ENCODE data around the gene GLE1.

GLE1 gene

GRCh38 chr9:128504485-128505413 lies at the start of gene GLE1:
GLE1 (plus strand) TSS chr9:128504719; CDS start chr9:128504806, 87 bp downstream.
- in situ Hi-C loops (cut with MboI; ENCODE audit: low sequenced_read_pairs) = no loop called here

DNA sequence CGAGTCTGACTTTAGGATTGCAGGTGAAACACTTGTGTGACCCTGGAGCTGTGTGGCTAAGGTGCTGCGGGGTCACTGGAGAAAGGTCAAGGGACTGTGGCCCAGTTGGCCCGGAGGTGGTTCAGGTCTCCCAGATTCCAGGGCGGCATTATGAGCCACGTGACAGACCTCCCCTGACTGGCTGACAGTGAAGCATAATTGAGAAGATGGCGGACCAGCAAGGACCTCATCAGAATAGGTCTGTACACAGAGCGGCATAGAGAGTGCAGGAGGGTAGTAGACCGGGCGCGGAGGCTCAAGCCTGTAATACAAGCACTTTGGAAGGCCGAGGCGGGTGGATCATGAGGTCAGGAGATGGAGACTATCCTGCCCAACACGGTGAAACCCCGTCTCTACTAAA lies 49.5 kb upstream of the GLE1 start:
- in situ Hi-C loops (cut with MboI; ENCODE audit: low sequenced_read_pairs) = no loop called here

GRCh38 chr9:128455849-128456612 lies 48.5 kb upstream of the GLE1 start, which contains the start of gene ODF2:
ODF2 (plus strand) TSS chr9:128456006; CDS start chr9:128456092, 86 bp downstream.
- in situ Hi-C loops (cut with MboI; ENCODE audit: low sequenced_read_pairs) = no loop called here

DNA sequence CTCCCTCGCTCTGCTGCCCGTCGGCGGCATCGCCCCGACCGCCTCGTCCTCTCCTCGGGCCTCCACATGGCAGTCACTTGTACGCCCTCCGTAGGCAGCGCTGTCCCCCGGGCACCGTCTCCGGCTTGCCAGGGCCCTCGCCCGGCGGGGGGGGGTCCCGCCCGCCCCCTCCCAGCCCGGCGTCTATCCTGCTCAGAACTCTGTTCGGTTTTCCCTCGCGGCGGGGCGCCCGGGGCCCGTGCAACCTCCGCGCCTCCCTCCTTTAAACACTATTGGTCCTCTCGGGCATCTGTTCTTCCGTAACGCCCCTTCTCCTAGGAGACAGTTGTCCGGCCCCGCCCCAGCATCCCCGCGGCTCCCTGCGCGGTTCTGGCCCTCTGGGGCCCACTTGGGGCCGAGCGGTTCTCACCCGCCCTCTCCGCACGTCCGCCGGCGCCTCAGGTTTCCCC lies 47.9 kb upstream of the GLE1 start:
- in situ Hi-C loops (cut with MboI; ENCODE audit: low sequenced_read_pairs) = no loop called here

DNA sequence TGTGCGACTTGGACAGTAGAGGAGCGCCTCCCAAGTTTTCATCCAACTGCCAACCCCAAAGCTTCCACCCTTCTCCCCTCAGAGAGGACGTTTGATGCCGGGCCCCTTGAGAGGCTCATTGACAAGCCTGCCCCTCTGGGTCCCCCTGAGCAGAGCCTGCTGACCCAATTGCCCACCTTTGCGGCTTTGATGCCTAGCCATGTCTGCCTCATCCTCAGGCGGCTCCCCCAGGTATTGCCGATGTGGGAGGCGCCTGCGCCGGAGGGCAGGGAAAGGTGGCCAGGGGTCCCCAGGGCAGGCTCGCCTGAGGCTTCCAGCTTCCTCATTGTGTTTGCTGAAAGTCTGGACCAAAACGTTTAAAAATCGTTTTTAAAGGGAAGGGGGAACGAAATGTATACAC lies 47.3 kb upstream of the GLE1 start:
- in situ Hi-C loops (cut with MboI; ENCODE audit: low sequenced_read_pairs) = no loop called here

DNA sequence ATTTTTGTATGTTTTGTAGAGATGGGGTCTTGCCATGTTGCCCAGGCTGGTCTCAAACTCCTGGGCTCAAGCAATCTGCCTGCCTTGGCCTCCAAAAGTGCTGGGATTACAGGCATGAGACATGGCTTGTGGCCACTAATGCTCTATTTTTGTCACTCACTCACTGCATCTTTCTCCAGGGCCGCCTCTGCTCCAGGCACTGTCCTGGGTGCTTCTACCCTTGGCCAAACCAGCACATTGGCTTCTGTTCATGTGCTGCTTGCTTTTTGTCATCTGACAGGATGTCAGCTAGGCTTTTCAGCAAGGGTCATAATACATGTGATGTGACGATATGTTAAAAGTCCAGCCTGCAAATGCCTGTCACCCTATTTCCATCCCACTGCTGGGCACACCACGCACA lies 45.5 kb upstream of the GLE1 start:
- in situ Hi-C loops (cut with MboI; ENCODE audit: low sequenced_read_pairs) = no loop called here

GRCh38 chr9:128469070-128469469 lies 35.4 kb upstream of the GLE1 start:
- in situ Hi-C loops (cut with MboI; ENCODE audit: low sequenced_read_pairs) = no loop called here

GRCh38 chr9:128470560-128470959 lies 34.0 kb upstream of the GLE1 start:
- in situ Hi-C loops (cut with MboI; ENCODE audit: low sequenced_read_pairs) = no loop called here

DNA sequence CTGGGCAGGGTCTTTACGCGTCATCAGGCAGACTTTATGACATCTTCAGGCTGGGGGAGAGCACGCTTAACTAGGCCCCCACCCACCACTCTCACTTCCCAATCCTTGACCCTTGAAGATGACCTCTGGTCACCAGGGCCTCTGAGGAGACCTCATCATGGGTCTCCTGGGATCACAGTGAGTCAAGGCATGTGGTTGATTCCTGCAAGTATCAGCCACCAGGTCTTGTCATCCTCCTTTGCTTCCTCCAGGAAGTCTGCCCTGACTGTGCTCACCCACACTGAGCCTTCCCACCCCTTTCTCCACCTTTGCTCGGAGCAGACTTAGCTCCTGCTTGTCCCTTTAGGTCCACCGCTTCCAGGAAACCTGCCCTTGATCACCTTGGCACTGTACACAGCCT lies 31.4 kb upstream of the GLE1 start:
- in situ Hi-C loops (cut with MboI; ENCODE audit: low sequenced_read_pairs) = no loop called here

DNA sequence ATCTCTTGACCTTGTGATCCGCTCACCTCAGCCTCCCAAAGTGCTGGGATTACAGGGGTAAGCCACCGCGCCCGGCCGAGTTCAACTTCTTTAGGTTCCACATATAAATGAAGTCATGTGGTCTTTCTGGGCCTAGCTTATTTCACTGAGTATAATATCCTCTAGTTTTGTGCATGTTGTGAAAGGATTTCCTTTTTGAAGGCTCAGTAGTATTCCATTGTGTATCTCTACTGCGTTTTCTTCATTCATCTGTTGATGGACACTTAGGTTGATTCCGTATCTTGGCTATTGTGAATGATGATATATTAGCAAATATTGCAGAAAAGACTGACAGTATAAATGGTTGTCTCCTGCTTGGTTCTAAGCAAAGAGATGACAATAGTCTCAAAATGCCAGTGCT lies 28.7 kb upstream of the GLE1 start:
- in situ Hi-C loops (cut with MboI; ENCODE audit: low sequenced_read_pairs) = no loop called here

GRCh38 chr9:128479262-128479661 lies 25.3 kb upstream of the GLE1 start:
- in situ Hi-C loops (cut with MboI; ENCODE audit: low sequenced_read_pairs) = no loop called here

DNA sequence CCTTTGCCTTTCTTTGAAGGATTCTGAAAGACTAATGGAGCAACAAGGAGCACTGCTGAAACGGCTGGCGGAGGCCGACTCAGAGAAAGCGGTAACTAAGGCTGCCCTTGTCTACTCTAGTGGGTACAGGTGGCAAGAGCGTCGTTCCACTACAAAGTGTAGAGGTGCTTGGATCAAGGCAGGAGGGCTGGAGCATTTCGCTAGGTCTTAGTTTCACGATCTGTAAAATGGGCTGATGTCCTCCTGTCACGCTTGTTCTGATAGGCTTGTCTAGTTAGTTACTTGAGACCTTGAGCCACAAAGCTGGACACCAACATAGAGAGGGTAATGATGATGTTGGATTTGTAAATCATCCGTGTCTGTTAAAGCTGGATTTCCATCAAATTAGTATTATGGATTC lies 23.0 kb upstream of the GLE1 start:
- in situ Hi-C loops (cut with MboI; ENCODE audit: low sequenced_read_pairs) = no loop called here

GRCh38 chr9:128482186-128482585 lies 22.3 kb upstream of the GLE1 start:
- in situ Hi-C loops (cut with MboI; ENCODE audit: low sequenced_read_pairs) = no loop called here

DNA sequence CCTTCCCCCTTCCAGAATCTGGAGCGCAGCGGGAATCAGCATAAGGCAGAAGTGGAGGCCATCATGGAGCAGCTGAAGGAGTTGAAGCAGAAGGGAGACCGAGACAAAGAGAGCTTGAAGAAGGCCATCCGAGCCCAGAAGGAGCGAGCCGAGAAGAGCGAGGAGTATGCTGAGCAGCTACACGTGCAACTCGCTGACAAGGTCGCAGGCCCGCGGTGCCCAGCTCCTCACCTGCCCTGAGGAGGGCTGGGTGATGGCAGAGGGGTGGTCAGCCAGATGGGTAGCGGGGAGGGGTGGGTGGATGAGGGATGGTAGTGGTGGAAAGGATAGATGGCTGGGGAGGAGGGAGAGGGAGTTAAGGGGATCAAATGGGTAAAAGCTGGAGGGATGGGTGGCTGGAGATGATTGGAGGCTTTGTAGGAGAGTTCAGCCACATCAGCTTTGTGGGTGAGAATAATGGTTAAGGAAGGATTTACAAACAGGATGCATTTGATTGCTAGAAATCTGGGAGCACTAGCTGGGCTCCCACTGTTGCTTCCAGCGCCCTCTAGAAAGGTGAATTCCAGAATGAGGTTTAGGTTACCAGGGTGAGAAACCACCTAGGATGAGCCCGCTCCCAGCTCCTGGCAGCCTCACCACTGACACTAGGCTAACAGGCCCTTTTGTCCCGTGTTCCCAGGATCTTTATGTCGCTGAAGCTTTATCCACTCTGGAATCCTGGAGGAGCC lies 19.7 kb upstream of the GLE1 start:
- in situ Hi-C loops (cut with MboI; ENCODE audit: low sequenced_read_pairs) = no loop called here

- in situ Hi-C loops (cut with MboI; ENCODE audit: low sequenced_read_pairs) = no loop called here
Measured at GRCh38 chr9:128485414-128485855, 19.1 kb upstream of the GLE1 start.

DNA sequence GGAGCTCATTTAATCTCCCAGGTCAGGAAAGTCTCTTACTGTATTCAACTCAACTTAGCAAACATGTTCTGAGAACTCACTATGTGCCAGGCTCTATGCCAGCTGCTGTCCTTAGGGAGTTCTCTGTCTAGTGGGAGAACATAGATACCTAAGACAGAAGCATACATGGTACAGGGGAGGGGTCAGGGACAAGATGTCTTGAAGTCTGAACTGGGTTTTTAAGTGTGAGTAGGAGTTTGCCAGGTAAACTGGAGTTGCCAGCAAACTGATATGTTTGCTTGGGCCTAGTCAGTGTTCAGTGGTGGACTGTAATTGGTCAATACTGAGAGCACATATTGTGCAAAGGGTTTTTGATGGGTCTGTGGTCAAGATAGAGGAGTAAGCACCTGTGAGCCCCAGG lies 18.3 kb upstream of the GLE1 start:
- in situ Hi-C loops (cut with MboI; ENCODE audit: low sequenced_read_pairs) = no loop called here

DNA sequence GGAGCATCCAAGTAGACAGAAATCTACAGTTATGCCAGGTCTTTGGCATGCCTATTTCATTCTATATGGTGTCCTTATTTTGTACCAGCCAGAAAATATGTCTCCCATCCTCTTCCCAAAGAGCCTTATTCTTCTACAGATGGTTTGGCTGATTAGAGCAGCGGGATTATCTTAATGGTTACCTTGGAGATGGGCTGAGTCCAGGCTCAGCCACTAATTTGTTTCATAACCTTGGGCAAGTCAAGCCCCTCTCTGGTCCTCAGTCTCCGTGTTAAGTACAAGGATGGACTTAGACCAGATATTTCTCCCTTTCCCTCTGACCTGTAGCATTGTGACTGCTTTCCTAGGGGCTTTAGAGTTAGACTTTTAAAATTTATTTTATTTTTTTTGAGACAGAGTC lies 11.1 kb upstream of the GLE1 start:
- in situ Hi-C loops (cut with MboI; ENCODE audit: low sequenced_read_pairs) = no loop called here

DNA sequence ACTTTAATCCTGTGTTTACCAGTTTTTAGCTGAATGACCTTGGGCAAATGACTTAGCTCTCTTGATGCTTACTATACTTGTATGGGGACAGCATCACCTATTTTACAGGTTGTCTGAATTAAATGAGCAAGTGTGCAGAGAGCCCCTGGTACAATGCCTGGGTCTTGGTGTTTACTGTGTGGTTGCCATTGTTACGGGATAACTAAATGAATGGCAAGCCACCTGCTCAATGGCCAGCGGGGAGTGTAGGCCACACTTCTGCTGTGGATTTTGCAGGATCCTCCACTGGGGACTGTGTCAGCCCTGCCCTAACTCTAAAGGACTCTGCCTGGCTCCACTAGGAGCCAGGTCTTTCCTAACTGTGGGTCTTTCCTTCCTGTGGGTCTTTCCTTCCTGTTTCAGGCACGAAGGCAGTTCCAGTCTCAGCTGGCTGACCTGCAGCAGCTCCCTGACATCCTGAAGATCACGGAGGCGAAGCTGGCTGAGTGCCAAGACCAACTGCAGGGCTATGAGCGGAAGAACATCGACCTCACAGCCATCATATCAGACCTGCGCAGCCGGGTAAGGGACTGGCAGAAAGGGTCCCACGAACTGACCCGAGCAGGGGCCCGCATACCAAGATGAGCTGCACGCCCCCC lies 10.3 kb upstream of the GLE1 start:
- in situ Hi-C loops (cut with MboI; ENCODE audit: low sequenced_read_pairs) = no loop called here

DNA sequence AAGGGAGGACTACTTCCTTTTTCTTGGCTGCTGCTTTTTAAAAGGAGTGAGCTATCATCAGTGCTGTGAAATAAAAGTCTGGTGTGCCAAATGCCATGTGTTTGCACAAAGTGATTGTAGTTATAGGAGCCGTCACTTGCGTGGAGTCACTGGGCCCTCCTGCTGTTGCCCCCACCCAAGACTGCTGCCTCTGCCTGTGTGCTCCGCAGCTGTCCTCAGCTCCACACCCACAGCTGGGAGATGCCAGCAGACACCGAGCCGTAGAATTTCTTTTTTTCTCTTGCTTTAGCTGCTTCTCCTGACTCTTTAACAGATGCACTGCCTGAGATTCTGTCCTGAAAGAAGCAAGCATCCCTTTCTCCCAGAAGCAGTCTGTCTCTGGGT lies 9.8 kb upstream of the GLE1 start:
- in situ Hi-C loops (cut with MboI; ENCODE audit: low sequenced_read_pairs) = no loop called here

DNA sequence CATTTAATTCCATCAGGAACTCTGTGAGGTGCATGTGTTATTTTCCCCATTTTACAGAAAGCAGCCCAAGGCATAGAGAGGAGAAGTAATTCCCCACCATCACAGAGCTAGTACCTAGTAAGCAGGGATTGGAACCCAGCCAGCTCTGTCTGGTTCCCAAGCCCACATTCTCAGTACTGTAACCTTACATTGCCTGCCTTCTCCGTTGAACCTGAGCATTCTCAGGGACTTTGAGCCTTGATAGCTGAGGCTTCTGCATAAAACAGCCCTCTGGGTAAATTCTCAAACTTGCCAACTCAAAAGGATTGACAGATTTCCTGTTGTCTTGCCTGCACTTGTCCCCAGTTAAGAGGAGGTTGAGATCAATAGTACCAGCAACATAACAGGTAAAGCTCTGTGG lies 9.2 kb upstream of the GLE1 start:
- in situ Hi-C loops (cut with MboI; ENCODE audit: low sequenced_read_pairs) = no loop called here
